WTC11 (cell line): ENCODE data around the gene TRIM45. TPM values are rescaled to one million over a fixed set of nuclear protein-coding genes. Genes with fewer than 3 reads are reported as not detected.

Experiments
- ATAC-seq: fragments of 200-7000 bp; cut with Tn5 transposase; 2 replicates; pipeline ENCODE4 v1.10.0; 2021; ENCODE audit warnings: mild to moderate bottlenecking, moderate library complexity
- CTCF ChIA-PET: fragments of 300-600 bp; sonication (Branson Sonifier 250); formaldehyde crosslinking; loops from one replicate; lab custom pipeline; 2021; ENCODE audit warnings: antibody characterized with exemption; lab: Charles Lee
- POLR2A ChIA-PET: fragments of 350-600 bp; sonication (Branson Sonifier 250); formaldehyde crosslinking; loops from one replicate; lab custom pipeline; 2021; ENCODE audit warnings: antibody characterized with exemption; lab: Charles Lee
- DNase-seq: peaks from one replicate; pipeline ENCODE4 v3.0.0; 2021; ENCODE audit warnings: low spot score
- H3K27ac Mint-ChIP-seq: 2 replicates; pipeline ENCODE4 v1.8.0; 2021; ENCODE audit warnings: mixed read lengths
- H3K27me3 Mint-ChIP-seq: 2 replicates; pipeline ENCODE4 v1.8.0; 2021; ENCODE audit warnings: low read depth, mild to moderate bottlenecking, moderate library complexity, mixed read lengths
- H3K36me3 Mint-ChIP-seq: 2 replicates; pipeline ENCODE4 v1.8.0; 2021; ENCODE audit warnings: mixed read lengths
- H3K4me1 Mint-ChIP-seq: 2 replicates; pipeline ENCODE4 v1.8.0; 2022; ENCODE audit warnings: mixed read lengths
- H3K4me3 Mint-ChIP-seq: 2 replicates; pipeline ENCODE4 v1.8.0; 2021; ENCODE audit warnings: mild to moderate bottlenecking, moderate library complexity, mixed read lengths
- H3K9me3 Mint-ChIP-seq: 2 replicates; pipeline ENCODE4 v1.8.0; 2021; ENCODE audit warnings: mixed read lengths
- ATF1 ChIP-seq: sonication (generic); formaldehyde crosslinking; IDR thresholded peaks from 2 replicates; pipeline ENCODE4 v1.8.1; 2023; ENCODE audit warnings: mild to moderate bottlenecking, moderate library complexity, missing genetic modification reagents
- E2F4 ChIP-seq: sonication (generic); formaldehyde crosslinking; IDR thresholded peaks from 2 replicates; pipeline ENCODE4 v1.8.1; 2022; ENCODE audit warnings: low read depth, mild to moderate bottlenecking, moderate library complexity, missing genetic modification reagents, borderline replicate concordance
- EMX1 ChIP-seq: fragments of 250-450 bp; sonication (Bioruptor Pico); IDR thresholded peaks from 2 replicates; pipeline ENCODE4 v1.8.0; 2021; ENCODE audit warnings: mild to moderate bottlenecking
- FOXJ3 ChIP-seq: sonication (generic); formaldehyde crosslinking; IDR thresholded peaks from 2 replicates; pipeline ENCODE4 v1.9.0; 2021; ENCODE audit warnings: missing genetic modification reagents, mild to moderate bottlenecking, borderline replicate concordance
- FOXP1 ChIP-seq: sonication (generic); formaldehyde crosslinking; IDR thresholded peaks from 2 replicates; pipeline ENCODE4 v1.8.0; 2022; ENCODE audit warnings: missing genetic modification reagents, mild to moderate bottlenecking, moderate library complexity, borderline replicate concordance
- GTF2I ChIP-seq: fragments of 250-450 bp; sonication (Bioruptor Pico); conservative IDR thresholded peaks from 2 replicates; pipeline ENCODE4 v1.4.0; 2021; ENCODE audit warnings: mild to moderate bottlenecking
- HMGA2 ChIP-seq: fragments of 250-450 bp; sonication (Bioruptor Pico); IDR thresholded peaks from 2 replicates; pipeline ENCODE4 v1.4.0; 2021; ENCODE audit warnings: mild to moderate bottlenecking, moderate library complexity
- NR1H2 ChIP-seq: sonication (generic); formaldehyde crosslinking; IDR thresholded peaks from 2 replicates; pipeline ENCODE4 v1.9.0; 2021; ENCODE audit warnings: mild to moderate bottlenecking, moderate library complexity, missing genetic modification reagents
- RELA ChIP-seq: sonication (generic); formaldehyde crosslinking; IDR thresholded peaks from 2 replicates; pipeline ENCODE4 v1.8.1; 2022; ENCODE audit warnings: missing genetic modification reagents, mild to moderate bottlenecking, borderline replicate concordance
- SOX15 ChIP-seq: fragments of 250-450 bp; sonication (Bioruptor Pico); IDR thresholded peaks from 2 replicates; pipeline ENCODE4 v1.9.0; 2021; ENCODE audit warnings: mild to moderate bottlenecking
- TEAD4 ChIP-seq: sonication (generic); formaldehyde crosslinking; IDR thresholded peaks from 2 replicates; pipeline ENCODE4 v1.8.0; 2022; ENCODE audit warnings: mild to moderate bottlenecking, missing genetic modification reagents
- ZNF138 ChIP-seq: sonication (generic); formaldehyde crosslinking; conservative IDR thresholded peaks from 2 replicates; pipeline ENCODE4 v1.8.1; 2022; ENCODE audit warnings: mild to moderate bottlenecking, moderate library complexity, missing genetic modification reagents
- ZNF232 ChIP-seq: sonication (generic); formaldehyde crosslinking; IDR thresholded peaks from 2 replicates; pipeline ENCODE4 v1.8.0; 2022; ENCODE audit warnings: mild to moderate bottlenecking, missing genetic modification reagents
- ZNF263 ChIP-seq: sonication (generic); formaldehyde crosslinking; IDR thresholded peaks from 2 replicates; pipeline ENCODE4 v1.8.1; 2022; ENCODE audit warnings: low read depth, mild to moderate bottlenecking, moderate library complexity, missing genetic modification reagents
- ZNF317 ChIP-seq: sonication (generic); formaldehyde crosslinking; IDR thresholded peaks from 2 replicates; pipeline ENCODE4 v1.8.1; 2023; ENCODE audit warnings: low read depth, mild to moderate bottlenecking, moderate library complexity, missing genetic modification reagents, borderline replicate concordance
- ZNF532 ChIP-seq: fragments of 250-450 bp; sonication (Bioruptor Pico); IDR thresholded peaks from 2 replicates; pipeline ENCODE4 v1.9.0; 2021; ENCODE audit warnings: mild to moderate bottlenecking, borderline replicate concordance
- total RNA-seq: library from RNA; stranded (reverse); gene quantifications from 3 replicates; pipeline ENCODE4 v1.2.3, GENCODE V29; 2021
- TF ChIP-seq, protein P1 (sequence below): sonication (generic); formaldehyde crosslinking; IDR thresholded peaks from 2 replicates; pipeline ENCODE4 v1.8.0; 2022; ENCODE audit warnings: mild to moderate bottlenecking, missing genetic modification reagents
- TF ChIP-seq, protein P2 (sequence below): sonication (generic); formaldehyde crosslinking; IDR thresholded peaks from 2 replicates; pipeline ENCODE4 v1.8.1; 2022; ENCODE audit warnings: missing genetic modification reagents, borderline replicate concordance
- TF ChIP-seq, protein P3 (sequence below): sonication (generic); formaldehyde crosslinking; IDR thresholded peaks from 2 replicates; pipeline ENCODE4 v1.8.1; 2022; ENCODE audit warnings: mild to moderate bottlenecking, moderate library complexity, missing genetic modification reagents

Gene TRIM45
- total RNA-seq, 1 experiment from 2014 or later = 11.8 TPM

- TF ChIP-seq GTF2I (CRISPR knock-in tag) = no peak
Observed at GRCh38 chr1:117106478-117106877, 15.1 kb downstream of the TRIM45 start (continued).

DNA sequence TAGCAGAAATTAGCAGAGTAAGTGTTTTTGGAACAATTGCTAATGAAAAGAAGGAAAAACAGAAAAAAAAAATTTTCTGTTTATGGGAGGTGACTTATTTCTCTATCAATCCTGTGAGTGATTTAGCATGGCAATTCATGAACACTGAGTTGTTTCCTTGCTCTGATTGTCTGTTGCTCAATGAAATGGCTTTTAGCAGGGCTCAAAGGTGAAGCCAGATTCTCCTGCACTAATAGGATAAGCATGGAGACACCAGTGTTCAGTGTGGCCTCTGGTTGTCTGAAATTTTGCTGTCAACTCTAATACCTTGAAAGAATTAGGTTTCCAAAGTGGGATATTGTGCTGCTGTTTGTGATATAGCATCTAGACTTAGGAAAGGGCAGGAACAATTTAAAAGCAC lies 15.8 kb downstream of the TRIM45 start:
- ChIA-PET CTCF (interaction anchor here (1.5 kb wide), 1 partner anchor 12 kb away, joined by 3 read pairs; no protein-coding TSS in a partner anchor), POLR2A (no interaction called here)
- ATAC-seq (no peak), DNase-seq (no peak)
- peaks cover 4% of the 10 kb centered on the region; the same call in 1 of the 2 replicates for H3K9me3 Mint-ChIP-seq
- TF ChIP-seq NR1H2 (CRISPR knock-in tag) (no peak), FOXJ3 (no peak), FOXP1 (CRISPR knock-in tag) (no peak), TEAD4 (CRISPR knock-in tag) (no peak), ZNF532 (CRISPR knock-in tag) (no peak), ZNF317 (CRISPR knock-in tag) (no peak), ATF1 (no peak), HMGA2 (no peak), ZNF232 (CRISPR knock-in tag) (no peak), SOX15 (CRISPR knock-in tag) (no peak), E2F4 (CRISPR knock-in tag) (no peak), ZNF263 (CRISPR knock-in tag) (no peak), RELA (CRISPR knock-in tag) (no peak), EMX1 (CRISPR knock-in tag) (no peak), ZNF138 (CRISPR knock-in tag) (no peak)
- TF ChIP-seq, protein P1, sequence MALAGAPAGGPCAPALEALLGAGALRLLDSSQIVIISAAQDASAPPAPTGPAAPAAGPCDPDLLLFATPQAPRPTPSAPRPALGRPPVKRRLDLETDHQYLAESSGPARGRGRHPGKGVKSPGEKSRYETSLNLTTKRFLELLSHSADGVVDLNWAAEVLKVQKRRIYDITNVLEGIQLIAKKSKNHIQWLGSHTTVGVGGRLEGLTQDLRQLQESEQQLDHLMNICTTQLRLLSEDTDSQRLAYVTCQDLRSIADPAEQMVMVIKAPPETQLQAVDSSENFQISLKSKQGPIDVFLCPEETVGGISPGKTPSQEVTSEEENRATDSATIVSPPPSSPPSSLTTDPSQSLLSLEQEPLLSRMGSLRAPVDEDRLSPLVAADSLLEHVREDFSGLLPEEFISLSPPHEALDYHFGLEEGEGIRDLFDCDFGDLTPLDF (CRISPR knock-in tag) = no peak
- TF ChIP-seq, protein P2, sequence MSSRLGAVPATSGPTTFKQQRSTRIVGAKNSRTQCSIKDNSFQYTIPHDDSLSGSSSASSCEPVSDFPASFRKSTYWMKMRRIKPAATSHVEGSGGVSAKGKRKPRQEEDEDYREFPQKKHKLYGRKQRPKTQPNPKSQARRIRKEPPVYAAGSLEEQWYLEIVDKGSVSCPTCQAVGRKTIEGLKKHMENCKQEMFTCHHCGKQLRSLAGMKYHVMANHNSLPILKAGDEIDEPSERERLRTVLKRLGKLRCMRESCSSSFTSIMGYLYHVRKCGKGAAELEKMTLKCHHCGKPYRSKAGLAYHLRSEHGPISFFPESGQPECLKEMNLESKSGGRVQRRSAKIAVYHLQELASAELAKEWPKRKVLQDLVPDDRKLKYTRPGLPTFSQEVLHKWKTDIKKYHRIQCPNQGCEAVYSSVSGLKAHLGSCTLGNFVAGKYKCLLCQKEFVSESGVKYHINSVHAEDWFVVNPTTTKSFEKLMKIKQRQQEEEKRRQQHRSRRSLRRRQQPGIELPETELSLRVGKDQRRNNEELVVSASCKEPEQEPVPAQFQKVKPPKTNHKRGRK (CRISPR knock-in tag) = no peak
- TF ChIP-seq, protein P3, sequence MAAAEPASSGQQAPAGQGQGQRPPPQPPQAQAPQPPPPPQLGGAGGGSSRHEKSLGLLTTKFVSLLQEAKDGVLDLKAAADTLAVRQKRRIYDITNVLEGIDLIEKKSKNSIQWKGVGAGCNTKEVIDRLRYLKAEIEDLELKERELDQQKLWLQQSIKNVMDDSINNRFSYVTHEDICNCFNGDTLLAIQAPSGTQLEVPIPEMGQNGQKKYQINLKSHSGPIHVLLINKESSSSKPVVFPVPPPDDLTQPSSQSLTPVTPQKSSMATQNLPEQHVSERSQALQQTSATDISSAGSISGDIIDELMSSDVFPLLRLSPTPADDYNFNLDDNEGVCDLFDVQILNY (CRISPR knock-in tag) = no peak
- no peaks in the 10 kb centered on the region for H3K4me1 Mint-ChIP-seq
- H3K4me3 Mint-ChIP-seq = no peak overlapping the region
- H3K27ac Mint-ChIP-seq = no peak overlapping the region
- peaks cover 78% of the 10 kb centered on the region for H3K36me3 Mint-ChIP-seq
- no peaks in the 10 kb centered on the region for H3K27me3 Mint-ChIP-seq
